ENCODE measurements around the gene GPR27.

GPR27 gene

GRCh38 chr3:71732637-71733036 lies 21.0 kb upstream of the GPR27 start:
- no peak for DNase-seq (ENCODE audit: low read depth in 2 of 3, low spot score in 2 of 3)

GRCh38 chr3:71733319-71733718 lies 20.3 kb upstream of the GPR27 start:
- no peak for DNase-seq (ENCODE audit: low read depth in 2 of 3, low spot score in 2 of 3)

- no peak for DNase-seq (ENCODE audit: low read depth in 2 of 3, low spot score in 2 of 3)
Observed at GRCh38 chr3:71734881-71735280, 18.8 kb upstream of the GPR27 start.

- no peak for DNase-seq (ENCODE audit: low read depth in 2 of 3, low spot score in 2 of 3)
Observed at GRCh38 chr3:71742621-71743020, 11.0 kb upstream of the GPR27 start.

- no peak for DNase-seq (ENCODE audit: low read depth in 2 of 3, low spot score in 2 of 3)
Observed at GRCh38 chr3:71744738-71745137, 8.9 kb upstream of the GPR27 start.

- no peak for DNase-seq (ENCODE audit: low read depth in 2 of 3, low spot score in 2 of 3)
Observed at GRCh38 chr3:71751602-71752001, 2.1 kb upstream of the GPR27 start.

GRCh38 chr3:71752831-71753700 lies 589 bp upstream of the GPR27 start:
- DNase-seq (ENCODE audit: low read depth in 2 of 3, low spot score in 2 of 3), result no peak

- DNase-seq (ENCODE audit: low read depth in 2 of 3, low spot score in 2 of 3), result no peak
Observed at GRCh38 chr3:71754610-71755253, 1.1 kb downstream of the GPR27 start.

- DNase-seq (ENCODE audit: low read depth in 2 of 3, low spot score in 2 of 3), result no peak
Observed at GRCh38 chr3:71758091-71758490, 4.4 kb downstream of the GPR27 start.

GRCh38 chr3:71759401-71759800 lies 5.7 kb downstream of the GPR27 start:
- no peak for DNase-seq (ENCODE audit: low read depth in 2 of 3, low spot score in 2 of 3)

GRCh38 chr3:71760140-71760539 lies 6.5 kb downstream of the GPR27 start:
- DNase-seq (ENCODE audit: low read depth in 2 of 3, low spot score in 2 of 3), result no peak

- DNase-seq (ENCODE audit: low read depth in 2 of 3, low spot score in 2 of 3), result no peak
Observed at GRCh38 chr3:71763426-71763825, 9.8 kb downstream of the GPR27 start.

GRCh38 chr3:71771126-71771525 lies 17.5 kb downstream of the GPR27 start:
- DNase-seq (ENCODE audit: low read depth in 2 of 3, low spot score in 2 of 3), result no peak

- DNase-seq (ENCODE audit: low read depth in 2 of 3, low spot score in 2 of 3), result no peak
Observed at GRCh38 chr3:71771884-71772283, 18.2 kb downstream of the GPR27 start.

GRCh38 chr3:71776538-71776937 lies 22.9 kb downstream of the GPR27 start:
- no peak for DNase-seq (ENCODE audit: low read depth in 2 of 3, low spot score in 2 of 3)

GRCh38 chr3:71778353-71778752 lies 24.7 kb downstream of the GPR27 start:
- no peak for DNase-seq (ENCODE audit: low read depth in 2 of 3, low spot score in 2 of 3)

- DNase-seq (ENCODE audit: low read depth in 2 of 3, low spot score in 2 of 3), result no peak
Observed at GRCh38 chr3:71779674-71780377, 26.2 kb downstream of the GPR27 start.

GRCh38 chr3:71780430-71780829 lies 26.8 kb downstream of the GPR27 start:
- DNase-seq (ENCODE audit: low read depth in 2 of 3, low spot score in 2 of 3), result no peak

GRCh38 chr3:71783152-71783551 lies 29.5 kb downstream of the GPR27 start:
- DNase-seq (ENCODE audit: low read depth in 2 of 3, low spot score in 2 of 3), result no peak

- DNase-seq (ENCODE audit: low read depth in 2 of 3, low spot score in 2 of 3), result no peak
Observed at GRCh38 chr3:71784201-71784913, 30.7 kb downstream of the GPR27 start.

- peak in 1 of 3 experiments; percentile 0 for DNase-seq (ENCODE audit: low read depth in 2 of 3, low spot score in 2 of 3)
Observed at GRCh38 chr3:71784914-71785531, 31.4 kb downstream of the GPR27 start, which contains the start of gene PROK2. TSS of gene PROK2 (minus strand) at chr3:71785148. CDS start at chr3:71785052, 96 bp downstream.
